PC-3 (cell line): ENCODE measurements around the gene RIN2.

Experiments
- EZH2 ChIP-seq: fragments of 300-600 bp; sonication (generic); IDR thresholded peaks from one replicate; pipeline ENCODE4 v1.6.1; 2017; ENCODE audit warnings: antibody characterized with exemption, mild to moderate bottlenecking, low read length; ENCODE audit not compliant: unreplicated experiment
- TF ChIP-seq, protein P1 (sequence below): fragments of 300-600 bp; sonication (generic); conservative IDR thresholded peaks from 2 replicates; pipeline ENCODE4 v1.5.1; 2017; ENCODE audit warnings: antibody characterized with exemption, low read depth, mild to moderate bottlenecking, low read length

- TF ChIP-seq, protein P1, sequence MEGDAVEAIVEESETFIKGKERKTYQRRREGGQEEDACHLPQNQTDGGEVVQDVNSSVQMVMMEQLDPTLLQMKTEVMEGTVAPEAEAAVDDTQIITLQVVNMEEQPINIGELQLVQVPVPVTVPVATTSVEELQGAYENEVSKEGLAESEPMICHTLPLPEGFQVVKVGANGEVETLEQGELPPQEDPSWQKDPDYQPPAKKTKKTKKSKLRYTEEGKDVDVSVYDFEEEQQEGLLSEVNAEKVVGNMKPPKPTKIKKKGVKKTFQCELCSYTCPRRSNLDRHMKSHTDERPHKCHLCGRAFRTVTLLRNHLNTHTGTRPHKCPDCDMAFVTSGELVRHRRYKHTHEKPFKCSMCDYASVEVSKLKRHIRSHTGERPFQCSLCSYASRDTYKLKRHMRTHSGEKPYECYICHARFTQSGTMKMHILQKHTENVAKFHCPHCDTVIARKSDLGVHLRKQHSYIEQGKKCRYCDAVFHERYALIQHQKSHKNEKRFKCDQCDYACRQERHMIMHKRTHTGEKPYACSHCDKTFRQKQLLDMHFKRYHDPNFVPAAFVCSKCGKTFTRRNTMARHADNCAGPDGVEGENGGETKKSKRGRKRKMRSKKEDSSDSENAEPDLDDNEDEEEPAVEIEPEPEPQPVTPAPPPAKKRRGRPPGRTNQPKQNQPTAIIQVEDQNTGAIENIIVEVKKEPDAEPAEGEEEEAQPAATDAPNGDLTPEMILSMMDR: no peak
- TF ChIP-seq EZH2: no peak
Measured at GRCh38 chr20:19781235-19781634, 23.2 kb downstream of the RIN2 start.
